HepG2 (cell line): ENCODE results near the gene GRK4. TPM values are rescaled to one million over a fixed set of nuclear protein-coding genes. Genes with fewer than 3 reads are reported as not detected.
A peak's percentile ranks its signal among the peaks of the same experiment; 100 is the strongest.

ENCODE experiments used
- DNMT1 ChIP-seq: sonication (generic); formaldehyde crosslinking; IDR thresholded peaks from 2 replicates; pipeline ENCODE4 v1.5.1; 2020; ENCODE audit warnings: mild to moderate bottlenecking, missing genetic modification reagents
- EED ChIP-seq: sonication (generic); formaldehyde crosslinking; IDR thresholded peaks from 2 replicates; pipeline ENCODE4 v1.5.0; 2020; ENCODE audit warnings: mild to moderate bottlenecking, missing genetic modification reagents
- EZH2 ChIP-seq: conservative IDR thresholded peaks from 2 replicates; pipeline ENCODE4 v1.6.1; 2012; ENCODE audit warnings: mild to moderate bottlenecking, low read depth, low read length, moderate library complexity
- HCFC1 ChIP-seq: fragments of 150-350 bp; IDR thresholded peaks from 2 replicates; pipeline ENCODE4 v1.6.1; 2014; ENCODE audit warnings: low read depth, low read length
- HHEX ChIP-seq: IDR thresholded peaks from 2 replicates; pipeline ENCODE4 v1.6.1; 2016; ENCODE audit warnings: control low read depth
- NBN ChIP-seq: fragments of 450-650 bp; conservative IDR thresholded peaks from 2 replicates; pipeline ENCODE4 v1.6.1; 2017
- NR1H2 ChIP-seq: sonication (generic); formaldehyde crosslinking; IDR thresholded peaks from 2 replicates; pipeline ENCODE4 v1.8.1; 2022; ENCODE audit warnings: low read depth, missing genetic modification reagents, borderline replicate concordance
- PITX1 ChIP-seq: sonication (generic); formaldehyde crosslinking; IDR thresholded peaks from 2 replicates; pipeline ENCODE4 v1.5.1; 2020; ENCODE audit warnings: mild to moderate bottlenecking, missing genetic modification reagents
- SMAD9 ChIP-seq: sonication (generic); formaldehyde crosslinking; IDR thresholded peaks from 2 replicates; pipeline ENCODE4 v1.5.1; 2020; ENCODE audit warnings: mild to moderate bottlenecking, missing genetic modification reagents
- SPEN ChIP-seq: sonication (generic); formaldehyde crosslinking; IDR thresholded peaks from 2 replicates; pipeline ENCODE4 v1.5.1; 2020; ENCODE audit warnings: low read depth, mild to moderate bottlenecking, missing genetic modification reagents
- SRSF1 ChIP-seq: fragments of 200-400 bp; formaldehyde crosslinking; optimal IDR thresholded peaks from 2 replicates; pipeline ENCODE3; 2017; ENCODE audit warnings: mild to moderate bottlenecking, low read depth, low read length, moderate library complexity
- THYN1 ChIP-seq: sonication (generic); formaldehyde crosslinking; IDR thresholded peaks from 2 replicates; pipeline ENCODE4 v1.8.1; 2023; ENCODE audit warnings: low read depth, mild to moderate bottlenecking, moderate library complexity, missing genetic modification reagents, borderline replicate concordance
- ZMYM2 ChIP-seq: sonication (generic); formaldehyde crosslinking; IDR thresholded peaks from 2 replicates; pipeline ENCODE4 v1.8.0; 2022; ENCODE audit warnings: mild to moderate bottlenecking, missing genetic modification reagents
- ZNF275 ChIP-seq: sonication (generic); formaldehyde crosslinking; IDR thresholded peaks from 2 replicates; pipeline ENCODE4 v1.8.0; 2022; ENCODE audit warnings: missing genetic modification reagents, mild to moderate bottlenecking, inconsistent platforms, borderline replicate concordance
- ZNF841 ChIP-seq: sonication (generic); formaldehyde crosslinking; IDR thresholded peaks from 2 replicates; pipeline ENCODE4 v1.8.1; 2023; ENCODE audit warnings: missing genetic modification reagents, borderline replicate concordance
- ZSCAN30 ChIP-seq: sonication (generic); formaldehyde crosslinking; IDR thresholded peaks from 2 replicates; pipeline ENCODE4 v1.5.0; 2020; ENCODE audit warnings: mild to moderate bottlenecking, missing genetic modification reagents
- polyA plus RNA-seq, 8 experiments: library from polyadenylated mRNA; depleted of rRNA in 3 of 8; stranded (reverse) in 7 of 8; unstranded in 1 of 8; fragments of >200 nt; fragmentation: Illumina TruSeq in 4 of 8; extraction: Trizol in 4 of 8; gene quantifications; 2 replicates each; pipeline versions ENCODE4 v1.2.1 to v1.2.3, GENCODE V29; 2011 to 2016; ENCODE audit warnings: low read depth in 4 of 8, missing spikeins in 1 of 8, mixed read lengths in 1 of 8; ENCODE audit not compliant: insufficient read depth in 1 of 8
- total RNA-seq, 5 experiments: library from RNA; depleted of rRNA; stranded (reverse); fragments of >200 nt; fragmentation: Illumina TruSeq; extraction: Trizol; gene quantifications; 2 replicates each; pipeline ENCODE4 v1.2.3, GENCODE V29; 2016; ENCODE audit warnings: low read depth in 1 of 5
- TF ChIP-seq, protein P1 (sequence below): sonication (generic); formaldehyde crosslinking; IDR thresholded peaks from 2 replicates; pipeline ENCODE4 v1.9.0; 2022; ENCODE audit warnings: missing genetic modification reagents, mild to moderate bottlenecking, borderline replicate concordance
- TF ChIP-seq, protein P2 (sequence below): sonication (generic); formaldehyde crosslinking; IDR thresholded peaks from 2 replicates; pipeline ENCODE4 v1.4.0; 2020; ENCODE audit warnings: missing genetic modification reagents
- TF ChIP-seq, protein P3 (sequence below): sonication (generic); formaldehyde crosslinking; IDR thresholded peaks from 2 replicates; pipeline ENCODE4 v1.9.0; 2021; ENCODE audit warnings: missing genetic modification reagents, mild to moderate bottlenecking, borderline replicate concordance

The GRK4 gene
- total and polyA plus RNA-seq, 2 of the 13 experiments (the other 11 are each of a cell fraction or from before 2014, with no cell fraction given): 1.8 to 2.0 TPM

- TF ChIP-seq ZNF275 (CRISPR knock-in tag) (no peak), HCFC1 (no peak; the same call in 1 of the 2 replicates), SMAD9 (CRISPR knock-in tag) (no peak), SRSF1 (no peak), EZH2 (no peak), EED (CRISPR knock-in tag) (peak; percentile 82; the same call in 1 of the 2 replicates), ZNF841 (CRISPR knock-in tag) (no peak), NR1H2 (no peak), SPEN (CRISPR knock-in tag) (peak; percentile 87), HHEX (CRISPR knock-in tag) (no peak), NBN (no peak), ZMYM2 (CRISPR knock-in tag) (no peak), DNMT1 (peak; percentile 74), THYN1 (CRISPR knock-in tag) (no peak), PITX1 (CRISPR knock-in tag) (no peak), ZSCAN30 (no peak)
- TF ChIP-seq, protein P1, sequence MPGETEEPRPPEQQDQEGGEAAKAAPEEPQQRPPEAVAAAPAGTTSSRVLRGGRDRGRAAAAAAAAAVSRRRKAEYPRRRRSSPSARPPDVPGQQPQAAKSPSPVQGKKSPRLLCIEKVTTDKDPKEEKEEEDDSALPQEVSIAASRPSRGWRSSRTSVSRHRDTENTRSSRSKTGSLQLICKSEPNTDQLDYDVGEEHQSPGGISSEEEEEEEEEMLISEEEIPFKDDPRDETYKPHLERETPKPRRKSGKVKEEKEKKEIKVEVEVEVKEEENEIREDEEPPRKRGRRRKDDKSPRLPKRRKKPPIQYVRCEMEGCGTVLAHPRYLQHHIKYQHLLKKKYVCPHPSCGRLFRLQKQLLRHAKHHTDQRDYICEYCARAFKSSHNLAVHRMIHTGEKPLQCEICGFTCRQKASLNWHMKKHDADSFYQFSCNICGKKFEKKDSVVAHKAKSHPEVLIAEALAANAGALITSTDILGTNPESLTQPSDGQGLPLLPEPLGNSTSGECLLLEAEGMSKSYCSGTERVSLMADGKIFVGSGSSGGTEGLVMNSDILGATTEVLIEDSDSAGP (CRISPR knock-in tag): peak; percentile 70; the same call in 1 of the 2 replicates
- TF ChIP-seq, protein P2, sequence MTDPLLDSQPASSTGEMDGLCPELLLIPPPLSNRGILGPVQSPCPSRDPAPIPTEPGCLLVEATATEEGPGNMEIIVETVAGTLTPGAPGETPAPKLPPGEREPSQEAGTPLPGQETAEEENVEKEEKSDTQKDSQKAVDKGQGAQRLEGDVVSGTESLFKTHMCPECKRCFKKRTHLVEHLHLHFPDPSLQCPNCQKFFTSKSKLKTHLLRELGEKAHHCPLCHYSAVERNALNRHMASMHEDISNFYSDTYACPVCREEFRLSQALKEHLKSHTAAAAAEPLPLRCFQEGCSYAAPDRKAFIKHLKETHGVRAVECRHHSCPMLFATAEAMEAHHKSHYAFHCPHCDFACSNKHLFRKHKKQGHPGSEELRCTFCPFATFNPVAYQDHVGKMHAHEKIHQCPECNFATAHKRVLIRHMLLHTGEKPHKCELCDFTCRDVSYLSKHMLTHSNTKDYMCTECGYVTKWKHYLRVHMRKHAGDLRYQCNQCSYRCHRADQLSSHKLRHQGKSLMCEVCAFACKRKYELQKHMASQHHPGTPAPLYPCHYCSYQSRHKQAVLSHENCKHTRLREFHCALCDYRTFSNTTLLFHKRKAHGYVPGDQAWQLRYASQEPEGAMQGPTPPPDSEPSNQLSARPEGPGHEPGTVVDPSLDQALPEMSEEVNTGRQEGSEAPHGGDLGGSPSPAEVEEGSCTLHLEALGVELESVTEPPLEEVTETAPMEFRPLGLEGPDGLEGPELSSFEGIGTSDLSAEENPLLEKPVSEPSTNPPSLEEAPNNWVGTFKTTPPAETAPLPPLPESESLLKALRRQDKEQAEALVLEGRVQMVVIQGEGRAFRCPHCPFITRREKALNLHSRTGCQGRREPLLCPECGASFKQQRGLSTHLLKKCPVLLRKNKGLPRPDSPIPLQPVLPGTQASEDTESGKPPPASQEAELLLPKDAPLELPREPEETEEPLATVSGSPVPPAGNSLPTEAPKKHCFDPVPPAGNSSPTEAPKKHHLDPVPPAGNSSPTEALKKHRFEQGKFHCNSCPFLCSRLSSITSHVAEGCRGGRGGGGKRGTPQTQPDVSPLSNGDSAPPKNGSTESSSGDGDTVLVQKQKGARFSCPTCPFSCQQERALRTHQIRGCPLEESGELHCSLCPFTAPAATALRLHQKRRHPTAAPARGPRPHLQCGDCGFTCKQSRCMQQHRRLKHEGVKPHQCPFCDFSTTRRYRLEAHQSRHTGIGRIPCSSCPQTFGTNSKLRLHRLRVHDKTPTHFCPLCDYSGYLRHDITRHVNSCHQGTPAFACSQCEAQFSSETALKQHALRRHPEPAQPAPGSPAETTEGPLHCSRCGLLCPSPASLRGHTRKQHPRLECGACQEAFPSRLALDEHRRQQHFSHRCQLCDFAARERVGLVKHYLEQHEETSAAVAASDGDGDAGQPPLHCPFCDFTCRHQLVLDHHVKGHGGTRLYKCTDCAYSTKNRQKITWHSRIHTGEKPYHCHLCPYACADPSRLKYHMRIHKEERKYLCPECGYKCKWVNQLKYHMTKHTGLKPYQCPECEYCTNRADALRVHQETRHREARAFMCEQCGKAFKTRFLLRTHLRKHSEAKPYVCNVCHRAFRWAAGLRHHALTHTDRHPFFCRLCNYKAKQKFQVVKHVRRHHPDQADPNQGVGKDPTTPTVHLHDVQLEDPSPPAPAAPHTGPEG: no peak
- TF ChIP-seq, protein P3, sequence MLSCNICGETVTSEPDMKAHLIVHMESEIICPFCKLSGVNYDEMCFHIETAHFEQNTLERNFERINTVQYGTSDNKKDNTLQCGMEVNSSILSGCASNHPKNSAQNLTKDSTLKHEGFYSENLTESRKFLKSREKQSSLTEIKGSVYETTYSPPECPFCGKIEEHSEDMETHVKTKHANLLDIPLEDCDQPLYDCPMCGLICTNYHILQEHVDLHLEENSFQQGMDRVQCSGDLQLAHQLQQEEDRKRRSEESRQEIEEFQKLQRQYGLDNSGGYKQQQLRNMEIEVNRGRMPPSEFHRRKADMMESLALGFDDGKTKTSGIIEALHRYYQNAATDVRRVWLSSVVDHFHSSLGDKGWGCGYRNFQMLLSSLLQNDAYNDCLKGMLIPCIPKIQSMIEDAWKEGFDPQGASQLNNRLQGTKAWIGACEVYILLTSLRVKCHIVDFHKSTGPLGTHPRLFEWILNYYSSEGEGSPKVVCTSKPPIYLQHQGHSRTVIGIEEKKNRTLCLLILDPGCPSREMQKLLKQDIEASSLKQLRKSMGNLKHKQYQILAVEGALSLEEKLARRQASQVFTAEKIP: no peak
Observed at GRCh38 chr4:2934813-2935761, 28.3 kb upstream of the GRK4 start (continued).
